ENCODE data around the gene FAM168B.

The FAM168B gene

GRCh38 chr2:131055169-131056065 lies 37.8 kb downstream of the FAM168B start:
- DNase-seq (ENCODE audit: insufficient read length, low spot score) (no peak), FAIRE-seq (no peak)
- TF ChIP-seq POLR2A (IDR thresholded peaks at IDR 0.05; ENCODE audit: low read depth, low read length) = no peak

GRCh38 chr2:131054488-131054887 lies 38.8 kb downstream of the FAM168B start:
- no peak for TF ChIP-seq POLR2A (IDR thresholded peaks at IDR 0.05; ENCODE audit: low read depth, low read length)
- DNase-seq (ENCODE audit: insufficient read length, low spot score) = no peak
- FAIRE-seq = no peak

- no peak for TF ChIP-seq POLR2A (IDR thresholded peaks at IDR 0.05; ENCODE audit: low read depth, low read length)
- FAIRE-seq (no peak), DNase-seq (ENCODE audit: insufficient read length, low spot score) (no peak)
These were observed 40.5 kb downstream of the FAM168B start for GRCh38 chr2:131052741-131053263.

- no peak for FAIRE-seq
- DNase-seq (ENCODE audit: insufficient read length, low spot score) = no peak
- no peak for TF ChIP-seq POLR2A (IDR thresholded peaks at IDR 0.05; ENCODE audit: low read depth, low read length)
These were observed 42.4 kb downstream of the FAM168B start for GRCh38 chr2:131050896-131051295.

- TF ChIP-seq POLR2A (IDR thresholded peaks at IDR 0.05; ENCODE audit: low read depth, low read length) = no peak
- DNase-seq (ENCODE audit: insufficient read length, low spot score) = no peak
- FAIRE-seq = no peak
These were observed 44.0 kb downstream of the FAM168B start for GRCh38 chr2:131049150-131049718.

- no peak for DNase-seq (ENCODE audit: insufficient read length, low spot score)
- no peak for TF ChIP-seq POLR2A (IDR thresholded peaks at IDR 0.05; ENCODE audit: low read depth, low read length)
- no peak for FAIRE-seq
These were observed 44.6 kb downstream of the FAM168B start for GRCh38 chr2:131048641-131049040.

GRCh38 chr2:131047920-131048560 lies 45.2 kb downstream of the FAM168B start:
- DNase-seq (ENCODE audit: insufficient read length, low spot score) = no peak
- TF ChIP-seq POLR2A (IDR thresholded peaks at IDR 0.05; ENCODE audit: low read depth, low read length) = no peak
- no peak for FAIRE-seq

GRCh38 chr2:131046918-131047652 lies 46.2 kb downstream of the FAM168B start:
- FAIRE-seq = no peak
- no peak for DNase-seq (ENCODE audit: insufficient read length, low spot score)
- TF ChIP-seq POLR2A (IDR thresholded peaks at IDR 0.05; ENCODE audit: low read depth, low read length) = no peak

- FAIRE-seq = no peak
- DNase-seq (ENCODE audit: insufficient read length, low spot score) = no peak
- TF ChIP-seq POLR2A (IDR thresholded peaks at IDR 0.05; ENCODE audit: low read depth, low read length) = no peak
These were observed 47.0 kb downstream of the FAM168B start for GRCh38 chr2:131046028-131046917.

GRCh38 chr2:131045286-131046027 lies 47.8 kb downstream of the FAM168B start:
- DNase-seq (ENCODE audit: insufficient read length, low spot score) (no peak), FAIRE-seq (no peak)
- TF ChIP-seq POLR2A (IDR thresholded peaks at IDR 0.05; ENCODE audit: low read depth, low read length) = no peak

- no peak for FAIRE-seq
- no peak for DNase-seq (ENCODE audit: insufficient read length, low spot score)
- TF ChIP-seq POLR2A (IDR thresholded peaks at IDR 0.05; ENCODE audit: low read depth, low read length) = no peak
These were observed 48.5 kb downstream of the FAM168B start for GRCh38 chr2:131044757-131045150.

- TF ChIP-seq POLR2A (IDR thresholded peaks at IDR 0.05; ENCODE audit: low read depth, low read length) = no peak
- FAIRE-seq (no peak), DNase-seq (ENCODE audit: insufficient read length, low spot score) (no peak)
These were observed 49.0 kb downstream of the FAM168B start for GRCh38 chr2:131044075-131044756.

Data from H54 (cell line).